Kasumi-1 (cell line): Measurements from ENCODE around the gene SLC4A1AP.
"Not testable (repeated sequence)": the region's sequence is repeated elsewhere in the genome, so short reads cannot be mapped to it uniquely, and the experiment has no call there.

Experiments used
- DNase-seq, 2 experiments: peaks; one replicate each; lab custom pipeline; 2025; lab: John Stamatoyannopoulos, UW

Gene SLC4A1AP

GRCh38 chr2:27652790-27653189, 10.9 kb upstream of the SLC4A1AP start:
- DNase-seq = no peak

GRCh38 chr2:27653397-27653796, 10.3 kb upstream of the SLC4A1AP start:
- no peak for DNase-seq

- no peak for DNase-seq
These were observed 8.3 kb upstream of the SLC4A1AP start for GRCh38 chr2:27655155-27655951.

- no peak for DNase-seq
These were observed 2.3 kb upstream of the SLC4A1AP start for GRCh38 chr2:27661371-27661770.

- DNase-seq = no peak
These were observed 475 bp downstream of the SLC4A1AP start for GRCh38 chr2:27664154-27664574.

- no peak for DNase-seq
These were observed 1.1 kb downstream of the SLC4A1AP start for GRCh38 chr2:27664622-27665363.

- DNase-seq = peak; percentile 8 to 20
These were observed 3.8 kb downstream of the SLC4A1AP start for GRCh38 chr2:27667446-27667845.

- DNase-seq = no peak
These were observed 7.5 kb downstream of the SLC4A1AP start for GRCh38 chr2:27671235-27671634.

- DNase-seq = no peak
These were observed 9.2 kb downstream of the SLC4A1AP start for GRCh38 chr2:27672723-27673486.

- DNase-seq = no peak
These were observed 16.9 kb downstream of the SLC4A1AP start for GRCh38 chr2:27680571-27680970.

- DNase-seq = no peak
These were observed 18.2 kb downstream of the SLC4A1AP start for GRCh38 chr2:27681841-27682240.

- DNase-seq = not testable (repeated sequence)
These were observed 18.7 kb downstream of the SLC4A1AP start for GRCh38 chr2:27682334-27682771.

GRCh38 chr2:27683390-27684071, 19.8 kb downstream of the SLC4A1AP start:
- peak; percentile 92 to 97 for DNase-seq

GRCh38 chr2:27685006-27685405, 21.3 kb downstream of the SLC4A1AP start:
- DNase-seq = peak in 1 of 2 experiments; percentile 25

- no peak for DNase-seq
These were observed 21.9 kb downstream of the SLC4A1AP start for GRCh38 chr2:27685577-27685976.

- DNase-seq = no peak
These were observed 23.5 kb downstream of the SLC4A1AP start for GRCh38 chr2:27687232-27687631.

- no peak for DNase-seq
These were observed 25.7 kb downstream of the SLC4A1AP start for GRCh38 chr2:27689424-27689823.

GRCh38 chr2:27690052-27690451, 26.4 kb downstream of the SLC4A1AP start:
- no peak for DNase-seq

- no peak for DNase-seq
These were observed 34.0 kb downstream of the SLC4A1AP start for GRCh38 chr2:27697660-27698059.

- no peak for DNase-seq
These were observed 38.0 kb downstream of the SLC4A1AP start for GRCh38 chr2:27701676-27702075.

- no peak for DNase-seq
These were observed 38.6 kb downstream of the SLC4A1AP start for GRCh38 chr2:27702302-27702701.
